Panc1 (cell line): ENCODE measurements around the gene LEMD2. TPM values are rescaled to one million over a fixed set of nuclear protein-coding genes. Genes with fewer than 3 reads are reported as not detected.

Experiments
- ATAC-seq: fragments of 200-7000 bp; cut with Tn5 transposase; 2 replicates; pipeline ENCODE4 v1.9.1; 2020; ENCODE audit warnings: mild to moderate bottlenecking, moderate library complexity
- BruUV-seq: library from RNA; stranded (reverse); fragments of 400-500 nt; replicated peaks from 2 replicates; lab custom pipeline; 2021; lab: Mats Ljungman, UMichigan
- CTCF ChIA-PET: fragments of 300-600 bp; sonication (Branson Sonifier 250); formaldehyde crosslinking; loops from one replicate; lab custom pipeline; 2022; ENCODE audit warnings: antibody characterized with exemption; lab: Charles Lee
- POLR2A ChIA-PET: fragments of 300-600 bp; sonication (Branson Sonifier 250); formaldehyde crosslinking; loops from one replicate; lab custom pipeline; 2022; ENCODE audit warnings: antibody characterized with exemption; lab: Charles Lee
- DNase-seq: peaks from one replicate; pipeline ENCODE4 v3.0.0-alpha.2; 2010; ENCODE audit warnings: low read depth, low spot score
- H3K27ac ChIP-seq: 2 replicates; pipeline ENCODE4 v1.5.1; 2011; ENCODE audit warnings: mild to moderate bottlenecking, low read length, inconsistent platforms
- H3K27me3 ChIP-seq: fragments of 200-500 bp; sonication (Bioruptor generic); 2 replicates; pipeline ENCODE4 v1.6.0; 2014; ENCODE audit warnings: low read length, inconsistent platforms; ENCODE audit not compliant: control insufficient read depth, insufficient read depth
- H3K36me3 ChIP-seq: fragments of 200-500 bp; sonication (Bioruptor generic); 2 replicates; pipeline ENCODE4 v1.5.1; 2014; ENCODE audit warnings: inconsistent platforms, mild to moderate bottlenecking, low read length, moderate library complexity; ENCODE audit not compliant: control insufficient read depth, insufficient read depth
- H3K4me1 ChIP-seq: 2 replicates; pipeline ENCODE4 v1.5.1; 2011; ENCODE audit warnings: inconsistent platforms, mild to moderate bottlenecking, low read length, moderate library complexity; ENCODE audit not compliant: control insufficient read depth, insufficient read depth
- H3K4me3 ChIP-seq, 2 experiments: 2 replicates each; pipeline ENCODE4 v1.5.1; 2011 to 2012; ENCODE audit warnings: low read depth in 2 of 2, low read length in 2 of 2, mild to moderate bottlenecking in 2 of 2, inconsistent platforms in 1 of 2, moderate library complexity in 1 of 2
- H3K9me3 ChIP-seq: fragments of 200-500 bp; sonication (Bioruptor generic); 2 replicates; pipeline ENCODE4 v1.5.1; 2014; ENCODE audit warnings: low read depth, mild to moderate bottlenecking, inconsistent platforms, low read length, moderate library complexity; ENCODE audit not compliant: control insufficient read depth, insufficient read depth
- POLR2AphosphoS5 ChIP-seq: IDR thresholded peaks from 2 replicates; pipeline ENCODE4 v1.6.1; 2012; ENCODE audit warnings: mild to moderate bottlenecking, low read depth, low read length, moderate library complexity
- SIN3A ChIP-seq: IDR thresholded peaks from 2 replicates; pipeline ENCODE4 v1.6.1; 2012; ENCODE audit warnings: low read depth, mild to moderate bottlenecking, low read length, moderate library complexity, borderline replicate concordance; ENCODE audit not compliant: insufficient read depth
- TCF7L2 ChIP-seq: IDR thresholded peaks from 2 replicates; pipeline ENCODE4 v1.6.1; 2011; ENCODE audit warnings: mild to moderate bottlenecking, low read depth, low read length, inconsistent platforms
- in situ Hi-C: cut with HindIII; loops from 2 replicates; pipeline ENCODE4 v1.10.0; 2016; ENCODE audit warnings: low sequenced_read_pairs, low pct_unique_long_range_greater_than_20kb
- intact Hi-C: fragments of 100-400 bp; cut with micrococcal nuclease; formaldehyde crosslinking; loops from one replicate; pipeline ENCODE4 v1.10.0; 2022; ENCODE audit not compliant: unreplicated experiment
- total RNA-seq: library from RNA; stranded (reverse); gene quantifications from one replicate; pipeline ENCODE4 v1.2.1, GENCODE V29; 2021; ENCODE audit not compliant: unreplicated experiment
- TF ChIP-seq, protein P1 (sequence below): fragments of 450-650 bp; IDR thresholded peaks from 2 replicates; pipeline ENCODE4 v1.5.1; 2017; ENCODE audit warnings: mild to moderate bottlenecking
- TF ChIP-seq, protein P2 (sequence below), 2 experiments: IDR thresholded peaks; 2 replicates each; pipeline ENCODE4 v1.6.1; 2011 to 2012; ENCODE audit warnings: low read depth in 2 of 2, control low read depth in 1 of 2, low read length in 1 of 2, mild to moderate bottlenecking in 1 of 2, moderate library complexity in 1 of 2; ENCODE audit not compliant: insufficient read depth in 1 of 2

LEMD2 gene
- total RNA-seq, 1 experiment from 2014 or later, result 89.8 TPM

DNA sequence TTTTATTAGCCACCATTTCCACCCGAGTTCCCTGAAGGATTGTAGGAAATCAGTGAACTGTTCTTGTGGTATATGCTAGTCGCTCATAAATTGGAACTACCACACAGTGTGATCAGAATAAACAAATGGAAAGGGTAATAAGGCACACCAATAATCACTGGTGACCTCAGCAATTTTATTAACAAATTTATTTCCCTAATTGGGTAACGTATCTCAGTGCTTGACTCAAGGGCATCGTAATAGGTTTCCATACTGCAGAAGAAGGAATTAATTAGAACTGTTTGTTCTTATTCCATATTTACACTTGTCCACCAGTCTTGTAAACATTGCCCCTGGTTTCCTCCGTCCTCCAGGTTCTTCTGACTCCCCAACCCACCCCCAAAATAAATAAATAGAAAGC is 67.4 kb downstream of the LEMD2 start:
- intact Hi-C loops, result no loop called here
- no TSS peak for BruUV-seq
- CTCF ChIA-PET, result no interaction called here
- Histone ChIP-seq H3K27me3 (peaks cover 4% of the 10 kb centered on the region; the same call in 1 of the 2 replicates), H3K9me3 (no peaks in the 10 kb centered on the region), H3K4me1 (no peaks in the 10 kb centered on the region), H3K27ac (no peak overlapping the region), H3K36me3 (no peaks in the 10 kb centered on the region), H3K4me3 (no peak overlapping the region)
- no peak for TF ChIP-seq SIN3A
- no peak for TF ChIP-seq TCF7L2
- TF ChIP-seq, protein P1, sequence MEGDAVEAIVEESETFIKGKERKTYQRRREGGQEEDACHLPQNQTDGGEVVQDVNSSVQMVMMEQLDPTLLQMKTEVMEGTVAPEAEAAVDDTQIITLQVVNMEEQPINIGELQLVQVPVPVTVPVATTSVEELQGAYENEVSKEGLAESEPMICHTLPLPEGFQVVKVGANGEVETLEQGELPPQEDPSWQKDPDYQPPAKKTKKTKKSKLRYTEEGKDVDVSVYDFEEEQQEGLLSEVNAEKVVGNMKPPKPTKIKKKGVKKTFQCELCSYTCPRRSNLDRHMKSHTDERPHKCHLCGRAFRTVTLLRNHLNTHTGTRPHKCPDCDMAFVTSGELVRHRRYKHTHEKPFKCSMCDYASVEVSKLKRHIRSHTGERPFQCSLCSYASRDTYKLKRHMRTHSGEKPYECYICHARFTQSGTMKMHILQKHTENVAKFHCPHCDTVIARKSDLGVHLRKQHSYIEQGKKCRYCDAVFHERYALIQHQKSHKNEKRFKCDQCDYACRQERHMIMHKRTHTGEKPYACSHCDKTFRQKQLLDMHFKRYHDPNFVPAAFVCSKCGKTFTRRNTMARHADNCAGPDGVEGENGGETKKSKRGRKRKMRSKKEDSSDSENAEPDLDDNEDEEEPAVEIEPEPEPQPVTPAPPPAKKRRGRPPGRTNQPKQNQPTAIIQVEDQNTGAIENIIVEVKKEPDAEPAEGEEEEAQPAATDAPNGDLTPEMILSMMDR, result no peak
- TF ChIP-seq POLR2AphosphoS5, result no peak
- TF ChIP-seq, protein P2, sequence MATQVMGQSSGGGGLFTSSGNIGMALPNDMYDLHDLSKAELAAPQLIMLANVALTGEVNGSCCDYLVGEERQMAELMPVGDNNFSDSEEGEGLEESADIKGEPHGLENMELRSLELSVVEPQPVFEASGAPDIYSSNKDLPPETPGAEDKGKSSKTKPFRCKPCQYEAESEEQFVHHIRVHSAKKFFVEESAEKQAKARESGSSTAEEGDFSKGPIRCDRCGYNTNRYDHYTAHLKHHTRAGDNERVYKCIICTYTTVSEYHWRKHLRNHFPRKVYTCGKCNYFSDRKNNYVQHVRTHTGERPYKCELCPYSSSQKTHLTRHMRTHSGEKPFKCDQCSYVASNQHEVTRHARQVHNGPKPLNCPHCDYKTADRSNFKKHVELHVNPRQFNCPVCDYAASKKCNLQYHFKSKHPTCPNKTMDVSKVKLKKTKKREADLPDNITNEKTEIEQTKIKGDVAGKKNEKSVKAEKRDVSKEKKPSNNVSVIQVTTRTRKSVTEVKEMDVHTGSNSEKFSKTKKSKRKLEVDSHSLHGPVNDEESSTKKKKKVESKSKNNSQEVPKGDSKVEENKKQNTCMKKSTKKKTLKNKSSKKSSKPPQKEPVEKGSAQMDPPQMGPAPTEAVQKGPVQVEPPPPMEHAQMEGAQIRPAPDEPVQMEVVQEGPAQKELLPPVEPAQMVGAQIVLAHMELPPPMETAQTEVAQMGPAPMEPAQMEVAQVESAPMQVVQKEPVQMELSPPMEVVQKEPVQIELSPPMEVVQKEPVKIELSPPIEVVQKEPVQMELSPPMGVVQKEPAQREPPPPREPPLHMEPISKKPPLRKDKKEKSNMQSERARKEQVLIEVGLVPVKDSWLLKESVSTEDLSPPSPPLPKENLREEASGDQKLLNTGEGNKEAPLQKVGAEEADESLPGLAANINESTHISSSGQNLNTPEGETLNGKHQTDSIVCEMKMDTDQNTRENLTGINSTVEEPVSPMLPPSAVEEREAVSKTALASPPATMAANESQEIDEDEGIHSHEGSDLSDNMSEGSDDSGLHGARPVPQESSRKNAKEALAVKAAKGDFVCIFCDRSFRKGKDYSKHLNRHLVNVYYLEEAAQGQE (IDR thresholded peaks at IDR 0.05; ENCODE audit: insufficient read depth in 1 of 2, low read depth in 2 of 2, low read length in 1 of 2), result no peak
- POLR2A ChIA-PET, result no interaction called here
- in situ Hi-C loops, result no loop called here
- DNase-seq, result no peak
- no peak for ATAC-seq

Other genes starting within 250 kb of the LEMD2 start
- 31.5 TPM for gene BAK1, start 208.9 kb downstream of the LEMD2 start, total RNA-seq
- 65.8 TPM for gene ITPR3, start 167.8 kb downstream of the LEMD2 start, total RNA-seq
- gene UQCC2, start 77.4 kb downstream of the LEMD2 start, total RNA-seq, result 135 TPM
- gene IP6K3, start 42.2 kb downstream of the LEMD2 start, total RNA-seq, result not detected
- gene MLN, start 14.9 kb upstream of the LEMD2 start, total RNA-seq, result not detected